ENCODE measurements around the gene SLC25A48. TPM values are rescaled to one million over a fixed set of nuclear protein-coding genes. Genes with fewer than 3 reads are reported as not detected.
A peak's percentile ranks its signal among the peaks of the same experiment; 100 is the strongest.

SLC25A48 gene
- total RNA-seq, 2 experiments from 2014 or later, result not detected

DNA sequence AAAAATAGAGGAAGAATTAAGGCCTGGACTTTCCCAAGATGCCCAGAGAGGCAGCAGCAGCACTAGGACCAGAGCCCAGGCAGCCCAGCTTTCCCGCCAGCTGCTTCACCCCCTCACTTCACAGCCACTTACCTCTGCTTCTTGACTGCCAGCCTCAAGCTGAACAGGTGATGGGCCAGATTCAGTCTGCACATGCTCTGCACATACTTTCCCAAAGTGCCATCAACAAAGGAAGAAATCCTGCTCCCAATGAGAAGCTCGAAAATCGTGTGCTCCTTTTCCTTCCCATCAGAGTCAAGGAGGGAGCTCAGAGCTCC is 4.1 kb upstream of the SLC25A48 start:
- BruUV-seq (replicated peaks), result no TSS peak
- Histone ChIP-seq H3K36me3 (ENCODE audit: insufficient read depth, low read length) (no peaks in the 10 kb centered on the region), H2AFZ (ENCODE audit: low read length) (no peak overlapping the region), H4K20me1 (ENCODE audit: insufficient read depth, low read length) (no peaks in the 10 kb centered on the region), H3K4me2 (ENCODE audit: low read length) (no peak overlapping the region), H3K4me1 (ENCODE audit: insufficient read depth, low read length, poor library complexity, severe bottlenecking) (no peaks in the 10 kb centered on the region), H3K27ac (ENCODE audit: low read depth, low read length, poor library complexity, severe bottlenecking) (no peak overlapping the region), H3K9me2 (ENCODE audit: insufficient read depth, low read length) (no peaks in the 10 kb centered on the region), H3K4me3 (ENCODE audit: low read depth, low read length, poor library complexity, severe bottlenecking) (no peak overlapping the region), H3K9me3 (ENCODE audit: low read length) (no peaks in the 10 kb centered on the region), H3K79me2 (ENCODE audit: insufficient read depth, low read depth, low read length) (no peaks in the 10 kb centered on the region)
- ChIA-PET POLR2A (interaction anchor here (0.6 kb wide), 1 partner anchor 61 kb away, joined by 4 read pairs; no protein-coding TSS in a partner anchor), CTCF (ENCODE audit: unreplicated experiment) (no interaction called here)
- DNase-seq (ENCODE audit: low spot score), result no peak
- TF ChIP-seq, protein P1, sequence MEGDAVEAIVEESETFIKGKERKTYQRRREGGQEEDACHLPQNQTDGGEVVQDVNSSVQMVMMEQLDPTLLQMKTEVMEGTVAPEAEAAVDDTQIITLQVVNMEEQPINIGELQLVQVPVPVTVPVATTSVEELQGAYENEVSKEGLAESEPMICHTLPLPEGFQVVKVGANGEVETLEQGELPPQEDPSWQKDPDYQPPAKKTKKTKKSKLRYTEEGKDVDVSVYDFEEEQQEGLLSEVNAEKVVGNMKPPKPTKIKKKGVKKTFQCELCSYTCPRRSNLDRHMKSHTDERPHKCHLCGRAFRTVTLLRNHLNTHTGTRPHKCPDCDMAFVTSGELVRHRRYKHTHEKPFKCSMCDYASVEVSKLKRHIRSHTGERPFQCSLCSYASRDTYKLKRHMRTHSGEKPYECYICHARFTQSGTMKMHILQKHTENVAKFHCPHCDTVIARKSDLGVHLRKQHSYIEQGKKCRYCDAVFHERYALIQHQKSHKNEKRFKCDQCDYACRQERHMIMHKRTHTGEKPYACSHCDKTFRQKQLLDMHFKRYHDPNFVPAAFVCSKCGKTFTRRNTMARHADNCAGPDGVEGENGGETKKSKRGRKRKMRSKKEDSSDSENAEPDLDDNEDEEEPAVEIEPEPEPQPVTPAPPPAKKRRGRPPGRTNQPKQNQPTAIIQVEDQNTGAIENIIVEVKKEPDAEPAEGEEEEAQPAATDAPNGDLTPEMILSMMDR (conservative IDR thresholded peaks at IDR 0.05; ENCODE audit: low read length), result peak; percentile 41; the same call in 1 of the 2 replicates
- TF ChIP-seq EZH2phosphoT487 (IDR thresholded peaks at IDR 0.05; ENCODE audit: borderline replicate concordance, low read depth, low read length), result no peak
- intact Hi-C loops (cut with micrococcal nuclease; ENCODE audit: unreplicated experiment), result loop anchor here (1.0 to 10.0 kb wide), 2 partner anchors 270 to 366 kb away; no protein-coding TSS in a partner anchor

DNA sequence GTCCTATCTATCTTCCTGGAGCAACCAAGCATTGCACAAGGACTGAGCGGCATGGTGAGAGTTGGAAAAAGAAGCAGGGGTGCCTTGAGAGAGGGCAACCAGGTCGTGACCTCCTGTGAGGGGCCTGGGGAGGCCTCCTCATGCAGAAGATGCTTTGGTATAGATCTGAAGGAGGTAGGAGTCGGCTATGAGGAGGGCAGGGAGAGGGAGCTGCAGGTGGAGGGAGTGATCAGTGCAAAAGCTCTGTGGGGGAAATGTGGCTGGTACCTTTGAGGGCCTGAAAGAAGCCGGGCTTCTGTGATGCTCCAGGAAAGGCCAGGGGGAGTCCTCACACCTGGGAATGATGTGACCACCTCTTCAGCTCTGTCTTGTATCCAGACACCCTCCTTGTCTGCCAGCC is 3.6 kb upstream of the SLC25A48 start:
- no TSS peak for BruUV-seq (replicated peaks)
- no peak for DNase-seq (ENCODE audit: low spot score)
- Histone ChIP-seq H3K4me2 (ENCODE audit: low read length) (no peak overlapping the region), H4K20me1 (ENCODE audit: insufficient read depth, low read length) (no peaks in the 10 kb centered on the region), H3K27ac (ENCODE audit: low read depth, low read length, poor library complexity, severe bottlenecking) (no peak overlapping the region), H3K79me2 (ENCODE audit: insufficient read depth, low read depth, low read length) (no peaks in the 10 kb centered on the region), H3K9me2 (ENCODE audit: insufficient read depth, low read length) (no peaks in the 10 kb centered on the region), H3K9me3 (ENCODE audit: low read length) (no peaks in the 10 kb centered on the region), H3K36me3 (ENCODE audit: insufficient read depth, low read length) (no peaks in the 10 kb centered on the region), H3K4me3 (ENCODE audit: low read depth, low read length, poor library complexity, severe bottlenecking) (no peak overlapping the region), H2AFZ (ENCODE audit: low read length) (no peak overlapping the region), H3K4me1 (ENCODE audit: insufficient read depth, low read length, poor library complexity, severe bottlenecking) (no peaks in the 10 kb centered on the region)
- TF ChIP-seq, protein P1 (conservative IDR thresholded peaks at IDR 0.05; ENCODE audit: low read length), result no peak
- TF ChIP-seq EZH2phosphoT487 (IDR thresholded peaks at IDR 0.05; ENCODE audit: borderline replicate concordance, low read depth, low read length), result no peak
- intact Hi-C loops (cut with micrococcal nuclease; ENCODE audit: unreplicated experiment), result loop anchor here (1.0 to 10.0 kb wide), 2 partner anchors 271 to 366 kb away; no protein-coding TSS in a partner anchor
- ChIA-PET POLR2A (interaction anchor here (0.6 kb wide), 2 partner anchors 60 to 277 kb away, joined by 4 to 8 read pairs; no protein-coding TSS in a partner anchor), CTCF (ENCODE audit: unreplicated experiment) (no interaction called here)

DNA sequence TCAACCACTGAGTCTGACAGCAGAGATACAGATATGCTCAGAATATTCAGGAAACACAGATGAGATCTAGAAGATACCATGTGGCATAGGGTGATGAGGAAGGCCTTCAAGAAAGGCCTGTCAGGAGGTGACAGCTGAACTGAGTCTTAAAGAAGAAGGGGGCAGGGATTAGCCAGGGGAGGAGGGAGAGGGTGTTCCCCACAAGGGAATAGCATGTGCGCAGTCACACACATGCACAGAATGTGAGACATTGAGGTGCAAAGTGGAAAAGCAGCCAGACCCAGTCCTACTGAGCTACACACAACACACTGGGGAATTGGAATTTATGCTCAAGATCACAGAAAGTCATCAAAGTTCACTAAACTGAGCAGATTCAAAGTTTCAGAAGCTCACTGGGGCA is 3.0 kb upstream of the SLC25A48 start:
- no TSS peak for BruUV-seq (replicated peaks)
- no peak overlapping the region for H2AFZ ChIP-seq (ENCODE audit: low read length)
- H3K9me2 ChIP-seq (ENCODE audit: insufficient read depth, low read length), result no peaks in the 10 kb centered on the region
- ChIA-PET POLR2A (interaction anchor here (0.5 to 0.6 kb wide), 2 partner anchors 277 to 803 kb away, joined by 3 to 8 read pairs; no protein-coding TSS in a partner anchor), CTCF (ENCODE audit: unreplicated experiment) (no interaction called here)
- H3K4me3 ChIP-seq (ENCODE audit: low read depth, low read length, poor library complexity, severe bottlenecking), result no peak overlapping the region
- no peak overlapping the region for H3K4me2 ChIP-seq (ENCODE audit: low read length)
- H3K4me1 ChIP-seq (ENCODE audit: insufficient read depth, low read length, poor library complexity, severe bottlenecking), result no peaks in the 10 kb centered on the region
- no peak for DNase-seq (ENCODE audit: low spot score)
- H4K20me1 ChIP-seq (ENCODE audit: insufficient read depth, low read length), result no peaks in the 10 kb centered on the region
- no peaks in the 10 kb centered on the region for H3K79me2 ChIP-seq (ENCODE audit: insufficient read depth, low read depth, low read length)
- no peaks in the 10 kb centered on the region for H3K9me3 ChIP-seq (ENCODE audit: low read length)
- TF ChIP-seq, protein P1 (conservative IDR thresholded peaks at IDR 0.05; ENCODE audit: low read length), result no peak
- TF ChIP-seq EZH2phosphoT487 (IDR thresholded peaks at IDR 0.05; ENCODE audit: borderline replicate concordance, low read depth, low read length), result no peak
- intact Hi-C loops (cut with micrococcal nuclease; ENCODE audit: unreplicated experiment), result loop anchor here (10.0 kb wide), 1 partner anchor 367 kb away; no protein-coding TSS in a partner anchor
- no peaks in the 10 kb centered on the region for H3K36me3 ChIP-seq (ENCODE audit: insufficient read depth, low read length)
- H3K27ac ChIP-seq (ENCODE audit: low read depth, low read length, poor library complexity, severe bottlenecking), result no peak overlapping the region

Data from OCI-LY7 (cell line).